GM18861 (cell line): ENCODE measurements around the gene PDE6C.
"Not testable (repeated sequence)": the region's sequence is repeated elsewhere in the genome, so short reads cannot be mapped to it uniquely, and the experiment has no call there.

Experiments
- ATAC-seq: cut with Tn5 transposase; IDR thresholded peaks from one replicate; pipeline ENCODE4 v1.9.1; 2021; ENCODE audit not compliant: unreplicated experiment

PDE6C gene

GRCh38 chr10:93629647-93630305 lies 17.4 kb downstream of the PDE6C start:
- ATAC-seq: no peak

- no peak for ATAC-seq
Observed at GRCh38 chr10:93630625-93631557, 18.6 kb downstream of the PDE6C start.

- ATAC-seq: no peak
Observed at GRCh38 chr10:93639791-93640190, 27.5 kb downstream of the PDE6C start.

- ATAC-seq: no peak
Observed at GRCh38 chr10:93652857-93653256, 40.5 kb downstream of the PDE6C start.

DNA sequence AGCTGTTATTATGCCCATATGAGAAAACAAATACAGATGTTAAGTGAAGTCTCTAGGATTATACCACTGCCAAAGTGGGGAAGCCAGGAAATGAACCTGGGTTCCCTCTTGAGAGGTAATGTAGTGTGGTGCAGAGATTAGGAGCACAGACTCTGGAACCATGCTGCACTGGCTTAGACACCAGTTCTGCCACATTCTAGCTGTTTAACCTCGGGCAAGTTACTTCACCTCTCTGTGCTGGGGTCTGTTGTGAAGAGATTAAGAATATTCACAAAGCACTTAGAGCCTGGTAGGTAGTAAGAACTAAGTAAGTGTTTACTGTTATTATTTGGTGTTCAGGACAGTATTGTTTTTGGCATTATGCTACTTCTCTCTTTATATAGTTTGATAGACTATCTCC lies 41.9 kb downstream of the PDE6C start:
- ATAC-seq: no peak

- no peak for ATAC-seq
Observed at GRCh38 chr10:93656155-93656554, 43.8 kb downstream of the PDE6C start.

GRCh38 chr10:93657757-93658156 lies 45.4 kb downstream of the PDE6C start:
- no peak for ATAC-seq

DNA sequence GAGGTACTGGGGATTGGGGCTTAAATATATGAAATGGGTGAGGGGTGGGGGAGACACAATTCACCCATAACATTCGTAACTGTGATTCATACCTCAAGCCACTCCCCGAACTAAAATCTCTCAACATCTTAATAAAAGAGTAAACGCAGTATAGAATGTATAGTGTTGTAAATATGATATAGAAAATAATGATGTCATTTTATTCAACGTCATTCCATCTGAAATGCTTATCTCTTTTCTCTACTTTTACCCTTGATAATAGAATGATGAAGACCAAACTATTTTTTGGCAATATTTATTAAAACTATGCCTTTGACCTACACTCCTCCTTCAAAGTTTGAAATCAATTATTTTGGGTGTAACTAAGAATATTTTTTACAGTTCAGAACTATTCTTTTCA lies 53.7 kb downstream of the PDE6C start:
- no peak for ATAC-seq

- no peak for ATAC-seq
Observed at GRCh38 chr10:93667795-93668194, 55.5 kb downstream of the PDE6C start.

GRCh38 chr10:93670372-93670771 lies 58.0 kb downstream of the PDE6C start:
- no peak for ATAC-seq

DNA sequence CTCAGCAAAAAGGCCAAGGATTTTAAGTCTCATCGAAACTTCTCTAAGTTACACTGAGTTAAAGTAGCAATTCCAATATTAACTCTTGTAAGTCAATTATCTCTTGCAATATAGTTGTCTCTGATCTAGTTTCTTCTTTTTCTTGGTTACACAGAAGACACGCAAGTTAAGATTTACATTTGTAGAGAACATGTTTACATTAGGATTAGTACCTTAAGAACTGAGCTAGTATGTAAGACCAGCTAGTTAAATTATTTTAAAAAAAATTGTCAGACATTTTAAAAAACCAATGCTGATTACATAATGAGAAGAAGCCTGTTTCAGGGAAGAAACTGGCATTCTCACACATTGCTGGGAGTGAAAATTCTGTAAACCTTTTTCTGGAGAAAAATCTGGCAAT lies 58.7 kb downstream of the PDE6C start:
- no peak for ATAC-seq

DNA sequence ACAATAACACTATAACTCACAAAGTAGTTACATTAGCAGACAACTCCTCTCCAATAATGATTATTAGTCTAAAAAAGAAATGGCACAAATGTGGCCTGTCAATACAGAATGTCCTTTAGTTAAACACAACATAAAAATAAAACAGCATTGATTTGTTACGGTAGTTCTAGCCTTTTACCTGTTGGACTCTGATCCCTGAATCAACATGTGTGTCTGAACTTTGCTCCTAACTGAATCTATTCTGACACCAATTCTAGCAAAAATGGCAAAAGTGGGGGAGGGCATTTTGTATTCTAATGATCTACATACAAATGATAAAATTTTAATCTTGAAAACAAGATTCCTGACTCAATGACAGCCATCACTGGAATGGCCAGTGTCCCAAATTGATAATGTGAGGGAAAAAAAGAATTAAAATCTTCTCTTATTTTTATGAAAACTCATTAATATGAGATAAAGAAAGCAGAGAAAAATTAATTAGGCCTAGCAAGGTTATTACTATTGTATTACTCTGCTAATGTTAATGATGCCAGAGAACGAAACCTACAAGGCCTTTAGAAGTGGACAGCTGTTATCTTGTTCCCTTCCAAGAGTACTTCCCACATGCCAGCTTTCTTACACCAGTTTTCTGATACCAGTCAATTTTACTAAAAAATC lies 59.8 kb downstream of the PDE6C start:
- no peak for ATAC-seq

GRCh38 chr10:93672890-93673289 lies 60.6 kb downstream of the PDE6C start:
- ATAC-seq: no peak

- no peak for ATAC-seq
Observed at GRCh38 chr10:93673791-93674190, 61.5 kb downstream of the PDE6C start.

DNA sequence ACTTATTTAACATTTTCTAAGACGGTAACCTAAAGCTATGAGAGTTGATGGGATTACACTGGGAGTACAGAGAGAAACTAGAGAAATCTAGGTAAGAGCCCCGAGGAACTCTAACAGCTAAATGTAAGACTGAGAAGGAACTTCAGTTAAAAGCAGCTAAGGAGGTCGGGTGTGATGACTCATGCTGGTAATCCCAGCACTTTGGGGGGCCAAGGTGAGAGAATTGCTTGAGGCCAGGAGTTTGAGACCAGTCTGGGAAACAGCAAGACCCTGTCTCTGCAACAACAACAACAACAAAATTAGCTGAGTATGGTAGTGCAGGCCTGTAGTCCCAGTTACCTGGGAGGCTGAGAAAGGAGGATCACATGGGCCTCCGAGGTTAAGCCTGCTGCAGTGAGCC lies 66.0 kb downstream of the PDE6C start:
- ATAC-seq: no peak

GRCh38 chr10:93678805-93679587 lies 66.7 kb downstream of the PDE6C start:
- no peak for ATAC-seq

DNA sequence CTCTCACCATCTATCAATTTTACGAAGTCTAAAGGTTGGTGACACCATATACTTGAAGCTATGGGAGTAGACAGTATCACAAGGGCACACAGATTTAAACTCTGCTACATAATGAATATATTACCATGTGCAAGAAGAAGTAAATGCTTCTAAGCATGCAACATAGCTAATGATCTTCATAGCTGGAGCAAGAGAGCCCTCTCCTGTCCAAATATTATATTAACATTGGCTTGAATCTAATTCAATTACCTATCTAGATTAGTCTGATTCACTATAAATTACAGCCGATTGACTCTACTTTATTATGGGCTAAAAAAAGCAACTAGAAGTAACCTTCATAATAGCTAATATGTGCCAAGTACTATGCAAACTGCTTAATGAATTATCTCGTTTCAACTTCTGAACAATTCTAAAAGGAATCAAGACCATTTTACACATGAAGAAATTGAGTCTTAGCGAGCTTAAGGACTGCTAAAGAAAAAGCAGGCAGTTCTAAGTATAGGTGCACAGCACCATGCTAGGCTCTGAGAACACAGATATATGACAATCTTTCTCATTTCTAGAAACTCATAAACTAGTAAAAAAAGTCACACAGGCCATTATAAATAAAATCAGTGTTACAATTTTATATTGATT lies 68.2 kb downstream of the PDE6C start:
- ATAC-seq: no peak

DNA sequence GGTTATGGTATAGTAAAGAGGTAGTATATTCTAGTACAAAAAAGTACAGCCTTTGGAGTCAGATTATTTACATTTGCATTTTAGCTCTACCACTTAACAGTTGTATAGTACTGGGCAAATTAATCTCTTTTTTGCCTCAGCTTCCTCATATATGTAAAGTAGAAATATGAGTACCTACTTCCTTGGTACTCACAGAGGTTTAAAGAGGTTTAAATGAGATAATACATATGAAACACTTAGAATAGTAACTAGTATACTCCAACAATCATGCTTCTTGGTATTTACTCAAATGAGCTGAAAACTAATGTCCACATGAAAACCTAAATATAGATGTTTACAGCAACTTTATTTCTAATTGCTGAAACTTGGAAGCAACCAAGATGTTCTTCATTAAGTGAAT lies 75.4 kb downstream of the PDE6C start:
- no peak for ATAC-seq

DNA sequence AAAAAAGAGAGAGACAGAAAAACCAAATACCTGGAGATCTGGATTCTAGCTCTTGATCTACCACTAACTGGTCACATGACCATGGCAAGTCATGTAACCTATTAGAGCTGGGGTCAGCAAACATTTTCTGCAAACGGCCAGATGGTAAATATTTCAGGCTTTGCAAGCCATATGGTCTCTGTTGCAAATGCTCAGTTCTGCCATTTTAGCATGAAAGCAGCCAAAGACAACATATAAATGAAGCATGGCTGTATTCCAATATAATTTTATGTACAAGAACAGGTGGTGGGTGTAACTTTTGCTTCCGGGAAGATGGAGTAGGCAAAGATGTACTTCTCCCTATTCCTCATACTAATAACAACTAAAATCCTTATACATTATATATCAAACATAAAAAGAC lies 83.4 kb downstream of the PDE6C start:
- no peak for ATAC-seq

DNA sequence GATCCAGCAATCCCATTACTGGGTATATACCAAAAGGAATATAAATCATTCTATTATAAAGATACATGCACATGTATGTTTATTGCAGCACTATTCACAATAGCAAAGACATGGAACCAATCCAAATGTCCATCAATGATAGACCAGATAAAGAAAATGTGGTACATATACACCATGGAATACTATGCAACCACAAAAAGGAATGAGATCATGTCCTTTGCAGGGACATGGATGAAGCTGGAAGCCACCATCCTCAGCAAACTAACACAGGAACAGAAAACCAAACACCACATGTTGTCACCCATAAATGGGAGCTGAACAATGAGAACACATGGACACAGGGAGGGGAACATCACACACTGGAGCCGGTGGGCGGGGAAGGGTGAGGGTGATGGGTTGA lies 84.2 kb downstream of the PDE6C start:
- ATAC-seq: not testable (repeated sequence)

GRCh38 chr10:93697207-93697606 lies 84.9 kb downstream of the PDE6C start:
- no peak for ATAC-seq
